Measurements from ENCODE around the gene FKBP5. TPM values are rescaled to one million over a fixed set of nuclear protein-coding genes. Genes with fewer than 3 reads are reported as not detected.

Gene FKBP5
- total RNA-seq, 1 experiment from 2014 or later, result 33.9 TPM

DNA sequence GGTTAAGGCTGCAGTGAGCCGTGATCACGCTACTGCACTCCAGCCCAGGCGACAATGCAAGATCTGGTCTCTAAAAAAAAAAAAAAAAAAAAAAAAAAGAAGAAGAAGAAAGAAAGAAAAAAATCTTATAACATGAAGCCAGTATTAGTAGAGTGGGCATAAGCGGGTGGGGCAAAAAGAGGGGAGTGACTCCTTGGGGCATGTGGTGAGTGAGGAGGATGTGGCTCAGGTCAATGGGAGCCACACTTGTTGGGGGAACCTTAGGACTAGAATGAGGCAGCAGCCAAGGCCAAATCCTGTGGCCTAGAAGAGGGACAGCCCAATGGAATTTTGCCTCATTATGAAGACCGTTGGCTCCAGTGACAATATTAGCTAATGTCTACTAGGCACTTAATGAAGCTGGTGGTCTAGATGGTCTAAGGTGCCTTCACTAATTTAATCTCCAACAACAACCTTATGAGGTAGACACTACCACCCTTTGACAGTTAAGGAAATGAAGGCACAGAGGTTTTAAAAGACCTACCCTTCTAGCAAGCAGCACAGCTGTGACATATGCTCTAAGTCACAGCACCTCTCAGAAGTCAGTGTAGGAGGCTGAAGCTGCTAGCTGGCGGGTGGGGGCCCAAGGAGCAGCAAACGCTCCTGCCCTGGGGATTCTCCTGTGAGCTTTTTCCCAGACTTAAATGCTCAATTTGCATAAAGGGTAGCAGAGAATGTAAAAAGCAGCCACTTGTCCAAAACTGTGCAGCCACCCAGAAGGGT, 24.5 kb upstream of the FKBP5 start:
- Histone ChIP-seq H3K56ac (ENCODE audit: insufficient read length, low read depth, low read length) (no peak overlapping the region), H2BK20ac (ENCODE audit: low read depth, low read length, poor library complexity, severe bottlenecking) (no peak overlapping the region), H4K91ac (ENCODE audit: insufficient read length, low read depth, low read length) (no peak overlapping the region), H3K4me1 (ENCODE audit: insufficient read depth, low read length) (peaks cover 4% of the 10 kb centered on the region; the same call in 1 of the 2 replicates), H2BK5ac (ENCODE audit: insufficient read length, low read length) (no peak overlapping the region), H3K18ac (ENCODE audit: insufficient read length, low read depth, low read length) (no peak overlapping the region), H4K5ac (ENCODE audit: insufficient read length, low read depth, low read length) (no peak overlapping the region), H3K4me2 (ENCODE audit: insufficient read depth, insufficient read length, low read length) (no peak overlapping the region), H2BK120ac (ENCODE audit: low read depth, low read length, poor library complexity, severe bottlenecking) (no peak overlapping the region), H3K23ac (ENCODE audit: insufficient read length, low read depth, low read length) (no peak overlapping the region), H2AFZ (ENCODE audit: low read length) (no peak overlapping the region), H3K9ac (ENCODE audit: extremely low read depth, insufficient read length, low read length) (no peak overlapping the region), H3K27ac (ENCODE audit: insufficient read length, low read depth, low read length) (no peak overlapping the region), H3K23me2 (ENCODE audit: insufficient read length, low read depth, low read length, poor library complexity, severe bottlenecking) (no peaks in the 10 kb centered on the region), H3K14ac (ENCODE audit: insufficient read depth, low read length) (no peak overlapping the region), H3K79me1 (ENCODE audit: insufficient read depth, low read depth, low read length, poor library complexity, severe bottlenecking) (no peaks in the 10 kb centered on the region), H4K8ac (replicated peaks; ENCODE audit: insufficient read length, low read depth, low read length) (no peak overlapping the region), H2BK15ac (ENCODE audit: low read depth, low read length) (no peak overlapping the region), H3K79me2 (ENCODE audit: insufficient read depth, low read length) (no peaks in the 10 kb centered on the region), H3K4ac (ENCODE audit: low read depth, low read length) (no peak overlapping the region), H2BK12ac (ENCODE audit: insufficient read length, low read depth, low read length) (no peak overlapping the region), H4K20me1 (ENCODE audit: control insufficient read depth, insufficient read depth, insufficient read length) (no peaks in the 10 kb centered on the region), H3T11ph (ENCODE audit: low read length) (no peak overlapping the region), H3K27me3 (ENCODE audit: insufficient read depth, low read length) (no peaks in the 10 kb centered on the region; the same call in 1 of the 2 replicates), H2AK5ac (ENCODE audit: insufficient read length, low read length) (no peak overlapping the region), H3K9me3 (ENCODE audit: control insufficient read depth, low read depth, low read length) (no peaks in the 10 kb centered on the region)
- Mint-ChIP-seq H3K4me1 (peaks cover 27 to 30% of the 10 kb centered on the region in 2 experiments), H3K27me3 (ENCODE audit: low read depth) (peaks cover 7% of the 10 kb centered on the region), H3K27ac (peak overlapping the region in 1 of 3 experiments; percentile 83; a peak in 1 of 7 replicates), H3K4me3 (no peak overlapping the region), H3K9me3 (no peaks in the 10 kb centered on the region), H3K36me3 (ENCODE audit: insufficient read depth in 1 of 3, low read depth in 3 of 3) (no peaks in the 10 kb centered on the region)
- WGBS (ENCODE audit: extremely low coverage, insufficient read length, low lambda C conversion rate), result no CpG with 5 or more reads among the region's 7 CpGs
- no peak for TF ChIP-seq CTCF (conservative IDR thresholded peaks at IDR 0.05)
- DNase-seq, result no peak
